COLO668 (cell line): Measurements from ENCODE around the gene CDH5.
"Not testable (repeated sequence)": the region's sequence is repeated elsewhere in the genome, so short reads cannot be mapped to it uniquely, and the experiment has no call there.

Source experiments
- DNase-seq: peaks from one replicate; lab custom pipeline; 2025; ENCODE audit not compliant: unreplicated experiment; lab: John Stamatoyannopoulos, UW

The CDH5 gene

DNA sequence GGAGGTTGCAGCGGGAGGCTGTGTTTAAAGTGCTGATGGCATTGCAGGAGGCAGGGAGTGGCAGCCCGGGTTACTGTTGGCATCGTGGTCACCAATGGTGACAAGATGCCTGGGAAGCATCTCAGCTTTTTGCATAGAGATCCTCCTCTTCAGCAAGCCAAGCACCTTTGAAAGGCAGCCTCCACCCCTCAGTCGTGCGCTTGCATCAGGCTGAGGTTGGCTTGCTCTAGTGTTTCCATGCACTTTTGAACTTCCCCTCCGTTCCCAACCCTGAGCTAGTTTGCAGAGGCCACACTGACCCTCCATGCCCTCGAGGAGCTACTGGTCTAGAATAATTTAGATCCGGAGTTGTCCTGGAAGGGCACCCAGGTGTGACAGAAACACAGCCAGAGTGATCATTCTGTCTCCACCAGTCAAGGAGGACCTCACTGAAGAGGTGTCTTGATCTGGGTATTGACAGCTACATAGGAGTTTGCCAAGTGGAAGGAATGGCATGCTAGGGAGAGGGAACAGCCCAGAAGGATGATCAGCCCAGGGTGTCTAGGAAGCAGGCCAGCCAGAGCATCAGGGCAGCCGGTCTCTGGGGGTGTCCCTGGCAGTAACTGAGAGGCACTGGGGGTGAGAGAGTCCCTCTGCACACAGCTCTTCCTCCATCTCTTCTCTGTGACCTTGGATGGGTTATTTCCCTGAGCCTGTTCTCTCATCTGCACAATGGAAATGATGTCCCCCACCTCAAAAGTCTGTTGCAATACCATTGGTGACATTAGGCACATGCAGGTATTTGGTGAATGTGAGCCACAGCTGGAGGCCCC is 68.3 kb downstream of the CDH5 start:
- DNase-seq: no peak

DNA sequence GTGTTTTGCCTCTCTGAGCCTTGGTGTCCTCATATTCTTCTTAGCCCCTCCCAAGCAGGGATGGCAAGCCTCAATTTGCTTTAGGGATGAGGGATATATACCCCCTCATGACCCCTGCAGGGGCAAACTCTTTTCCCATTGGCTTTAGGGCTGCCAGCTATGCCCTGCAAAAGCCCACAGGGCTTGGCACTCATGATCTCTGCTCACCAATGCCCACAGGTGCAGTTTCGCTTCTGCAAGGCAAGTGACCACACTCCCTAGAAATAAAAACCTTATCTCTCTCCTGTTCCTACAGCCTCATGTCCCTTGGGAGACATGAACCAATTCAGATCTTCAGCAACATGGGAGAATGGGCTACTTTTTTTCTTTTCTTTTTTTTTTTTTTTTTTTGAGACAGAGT is 69.4 kb downstream of the CDH5 start:
- no peak for DNase-seq

DNA sequence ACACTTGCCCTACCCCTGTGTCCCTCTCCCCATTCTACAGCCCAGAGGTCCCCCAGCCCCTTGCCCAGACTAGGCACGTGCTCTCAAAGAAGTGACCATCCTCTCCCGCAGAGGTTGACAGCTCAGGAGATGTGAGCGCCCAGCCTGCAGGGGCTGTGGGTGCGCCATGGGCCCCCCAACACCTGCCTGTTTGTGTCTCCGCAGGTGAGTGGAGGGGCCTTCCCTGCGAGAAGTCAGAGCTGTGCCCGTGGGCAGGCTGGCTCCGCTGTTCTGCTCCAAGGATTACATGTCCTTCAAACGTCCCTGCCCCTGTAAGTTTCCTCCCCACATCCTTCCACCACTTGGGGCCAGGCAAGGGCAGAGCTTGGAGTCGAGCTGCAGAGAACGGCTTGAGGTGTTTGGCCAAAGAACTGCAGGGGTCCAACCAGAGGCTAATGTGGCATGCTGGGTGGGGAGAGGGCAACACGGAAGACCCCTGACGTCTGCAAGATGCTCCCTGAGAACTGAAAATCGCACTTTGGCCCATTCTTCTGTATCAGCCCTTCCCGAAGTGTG is 71.0 kb downstream of the CDH5 start:
- no peak for DNase-seq

DNA sequence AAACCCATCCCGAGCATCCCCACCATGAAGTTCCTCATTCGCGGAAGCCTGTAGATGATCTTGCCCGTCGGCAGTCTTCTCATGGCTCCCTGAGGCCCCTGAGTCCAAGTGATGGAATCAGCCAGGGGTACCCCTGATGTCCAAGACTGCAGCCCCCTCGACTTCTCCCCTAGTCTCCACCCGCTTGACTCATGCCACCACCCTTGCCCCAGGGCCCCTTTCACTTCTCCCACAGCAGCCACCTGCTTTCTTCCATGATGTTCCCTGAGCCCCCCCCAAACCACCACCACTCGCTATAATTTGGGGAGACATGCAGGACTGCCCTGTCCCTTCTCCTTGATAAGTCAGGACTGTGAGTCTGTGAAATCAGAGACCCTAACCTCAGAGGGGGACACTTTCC is 72.0 kb downstream of the CDH5 start:
- no peak for DNase-seq

DNA sequence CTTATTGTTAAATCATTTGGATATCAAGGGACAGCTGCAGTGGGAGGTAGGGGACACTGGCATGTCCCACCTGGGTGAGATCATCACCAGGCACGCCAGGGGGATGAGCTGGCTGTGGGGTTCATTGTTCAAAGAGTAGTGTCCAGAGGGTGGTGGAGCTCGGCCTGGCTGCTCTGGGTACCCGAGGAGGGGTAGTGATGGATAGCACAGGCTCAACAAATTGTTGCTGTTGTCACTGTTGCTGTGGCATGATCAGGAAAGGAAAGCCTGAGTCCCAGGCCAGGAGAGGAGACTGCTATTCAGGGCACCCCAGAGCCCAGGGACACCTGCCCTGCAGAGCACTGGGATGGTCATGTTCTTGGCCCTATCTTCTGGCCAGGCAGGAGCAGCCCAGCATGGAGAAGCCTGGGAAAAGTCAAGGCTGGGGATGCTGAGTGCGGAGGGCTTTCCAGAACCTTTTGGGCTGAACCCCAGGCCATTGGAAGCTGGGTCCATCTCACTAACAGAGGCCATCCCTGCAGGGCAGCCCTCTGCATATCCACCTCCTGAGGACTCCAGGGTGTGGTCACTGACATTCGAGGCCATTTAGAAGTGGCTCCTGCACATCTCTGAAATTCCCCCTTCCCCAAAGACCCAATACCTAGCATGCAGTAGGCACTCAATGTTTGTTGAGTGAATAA is 72.7 kb downstream of the CDH5 start:
- no peak for DNase-seq

DNA sequence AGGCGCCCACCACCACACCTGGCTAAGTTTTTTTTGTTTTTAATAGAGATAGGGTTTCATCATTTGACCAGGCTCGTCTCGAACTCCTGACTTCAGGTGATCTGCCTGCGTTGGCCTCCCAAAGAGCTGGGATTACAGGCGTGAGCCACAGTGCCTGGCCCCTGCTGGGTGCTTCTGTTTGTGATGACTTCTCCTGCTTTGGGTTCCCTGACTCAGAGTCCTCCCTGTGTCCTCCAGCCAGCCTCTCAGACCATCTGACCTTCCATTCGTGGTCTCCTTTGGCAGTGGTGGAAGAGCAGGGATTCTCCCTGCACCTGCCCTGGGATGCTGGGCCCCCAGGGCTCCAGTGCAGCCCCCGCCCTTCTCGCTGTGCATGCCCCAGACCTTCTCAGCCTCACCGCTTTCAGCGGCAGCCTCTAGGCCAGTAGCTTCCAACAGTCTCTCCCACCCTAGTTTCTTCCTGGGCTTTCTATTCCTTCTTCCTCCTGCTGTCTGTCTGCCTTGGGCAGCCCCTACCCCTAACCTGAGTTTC is 73.8 kb downstream of the CDH5 start:
- DNase-seq: no peak

DNA sequence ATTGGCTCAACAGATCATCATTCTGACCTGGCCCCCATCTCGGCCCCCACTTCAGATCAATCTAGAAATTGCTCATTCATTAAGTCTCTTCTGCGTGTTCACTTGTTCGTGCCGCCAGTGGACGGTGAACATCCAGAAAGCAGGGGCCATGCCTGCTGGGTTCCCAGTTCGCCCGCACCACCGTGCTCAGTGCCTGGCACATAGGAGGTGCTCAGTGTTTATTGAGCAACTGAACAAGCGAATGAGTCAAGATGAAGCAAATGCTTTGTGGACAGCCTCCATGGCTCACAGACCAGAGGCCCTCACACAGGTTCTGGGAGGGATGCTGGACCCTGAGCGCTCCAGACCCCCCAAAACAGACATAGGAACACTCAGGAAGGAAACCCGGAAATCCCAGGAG is 74.5 kb downstream of the CDH5 start:
- DNase-seq: no peak

DNA sequence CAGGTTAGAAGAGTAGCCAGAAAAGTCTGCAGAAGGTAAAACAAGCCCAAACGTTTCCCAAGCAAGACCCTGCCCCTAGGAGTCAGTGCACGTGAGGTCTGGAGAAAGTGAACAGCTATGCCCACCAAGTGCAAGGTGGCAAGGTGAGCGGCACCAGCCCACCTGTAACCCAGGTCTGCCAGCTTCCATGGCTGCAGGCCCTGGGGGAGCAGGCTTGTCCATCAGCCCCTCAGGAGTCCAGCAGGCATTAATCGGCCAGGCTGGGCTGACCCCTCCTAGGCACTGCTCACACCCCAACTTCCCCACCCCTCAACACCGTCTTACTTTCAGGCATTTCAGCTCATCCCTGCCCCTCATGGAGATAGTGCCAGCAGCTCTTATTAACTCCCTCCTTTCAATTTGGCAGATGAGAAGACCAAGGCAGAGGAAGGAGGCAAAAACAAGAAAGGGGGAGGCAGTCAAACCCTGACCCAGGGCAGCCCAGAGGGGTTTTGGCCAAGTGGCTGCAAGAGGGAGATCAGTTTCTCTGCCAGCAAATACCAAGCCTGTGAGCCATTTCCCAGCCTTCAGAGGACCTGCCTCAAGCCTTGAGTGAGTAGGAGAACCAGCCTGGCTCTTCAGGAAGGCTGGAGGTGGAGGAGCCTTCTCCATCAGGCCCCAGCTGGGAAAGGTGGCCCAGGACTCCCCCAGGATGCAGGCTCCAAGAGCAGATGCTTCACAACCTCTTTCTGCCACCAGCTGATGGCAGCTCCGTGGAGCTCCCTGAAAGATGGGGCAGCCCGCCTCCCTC is 75.3 kb downstream of the CDH5 start:
- no peak for DNase-seq

DNA sequence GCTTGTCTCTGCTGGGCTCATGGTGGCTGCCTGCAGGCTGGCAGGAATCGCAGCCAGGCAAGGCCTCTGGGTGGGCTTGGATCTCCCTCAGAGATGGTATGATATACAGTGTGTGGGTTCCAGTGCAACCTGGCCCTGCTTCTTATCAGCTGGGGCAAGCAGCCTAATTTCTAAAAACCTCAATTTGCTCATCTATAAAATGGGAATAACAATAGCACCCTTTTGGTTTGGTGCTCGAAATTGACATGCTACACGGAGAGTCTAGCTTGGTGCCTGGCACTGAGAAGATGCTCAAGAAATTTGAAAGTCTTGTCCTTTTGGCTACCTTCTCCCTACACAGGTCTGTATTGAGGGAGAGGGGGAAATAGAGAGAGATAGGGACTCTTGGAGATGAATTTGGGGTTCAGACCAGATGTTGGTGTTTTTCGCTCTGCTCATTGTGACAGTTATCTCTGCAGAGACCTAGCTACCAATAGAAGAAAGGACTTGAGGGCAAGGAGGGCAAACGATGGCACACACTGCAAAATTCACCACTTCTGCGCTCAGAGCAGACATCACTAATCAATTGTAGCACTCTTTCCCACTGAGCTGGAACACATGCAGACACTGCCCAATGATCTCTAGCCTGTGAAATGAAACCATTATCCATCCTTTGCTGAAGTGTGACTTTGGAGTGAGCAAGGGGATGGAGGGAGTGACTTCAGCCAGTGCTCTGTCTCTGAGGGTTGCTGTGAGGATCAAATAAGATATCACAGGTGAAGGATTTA is 76.2 kb downstream of the CDH5 start:
- no peak for DNase-seq

DNA sequence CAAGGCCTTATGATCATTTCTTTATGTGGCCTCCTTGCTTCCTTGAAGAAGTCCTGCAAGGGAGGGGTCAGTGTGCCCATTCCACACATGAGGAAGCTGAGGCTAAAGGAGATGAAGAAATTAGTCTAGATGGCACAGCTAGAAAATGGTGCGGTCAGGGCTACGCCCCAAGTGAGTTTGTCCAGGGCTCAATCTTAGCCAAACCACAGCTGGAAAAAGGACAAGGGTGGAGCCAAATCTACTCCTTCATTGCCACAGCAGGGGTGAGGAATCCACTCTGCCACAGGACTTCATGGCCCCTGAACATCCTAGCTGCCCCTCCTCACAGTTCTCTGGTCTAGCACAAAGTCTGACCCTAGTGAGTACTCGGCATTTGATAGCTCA is 76.8 kb downstream of the CDH5 start:
- DNase-seq: no peak

DNA sequence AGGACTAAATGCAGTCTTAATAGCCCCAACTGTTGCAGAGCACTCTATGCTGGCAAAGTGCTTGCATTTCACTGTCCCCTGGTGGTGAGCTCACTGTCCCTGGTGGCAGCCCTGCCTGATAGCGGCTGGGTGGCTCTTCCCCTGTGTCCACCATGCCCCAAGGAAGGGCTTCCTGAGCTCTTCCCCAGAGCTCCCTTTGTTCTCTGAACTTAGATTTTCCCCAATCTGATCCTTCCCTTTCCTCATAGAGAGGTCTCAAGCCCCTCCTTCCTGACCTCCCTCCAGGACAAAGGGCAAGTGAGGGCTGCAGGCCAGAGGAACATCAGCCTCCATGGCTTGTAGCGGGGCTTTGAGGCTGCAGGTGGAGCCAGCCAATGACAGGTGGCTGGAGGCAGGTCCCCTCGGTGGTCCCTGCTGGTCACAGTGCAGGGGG is 77.6 kb downstream of the CDH5 start:
- no peak for DNase-seq

DNA sequence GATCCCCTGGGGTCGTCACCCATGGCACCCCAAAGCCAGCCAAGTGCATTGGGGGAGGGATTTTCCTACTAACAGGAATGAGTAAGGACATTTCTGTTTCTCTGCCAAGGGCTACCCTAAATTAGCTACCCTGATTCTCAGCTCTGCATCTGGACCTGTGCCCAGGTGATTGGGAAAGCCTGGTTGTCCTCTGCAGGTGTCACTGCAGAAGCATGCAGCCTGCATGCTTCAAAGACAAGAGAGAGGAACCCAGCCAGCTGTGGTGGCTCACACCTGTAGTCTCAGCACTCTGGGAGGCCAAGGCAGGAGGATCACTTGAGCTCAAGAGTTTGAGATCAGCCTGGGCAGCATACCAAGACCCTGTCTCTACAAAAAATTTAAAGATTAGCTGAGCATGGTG is 80.2 kb downstream of the CDH5 start:
- no peak for DNase-seq

DNA sequence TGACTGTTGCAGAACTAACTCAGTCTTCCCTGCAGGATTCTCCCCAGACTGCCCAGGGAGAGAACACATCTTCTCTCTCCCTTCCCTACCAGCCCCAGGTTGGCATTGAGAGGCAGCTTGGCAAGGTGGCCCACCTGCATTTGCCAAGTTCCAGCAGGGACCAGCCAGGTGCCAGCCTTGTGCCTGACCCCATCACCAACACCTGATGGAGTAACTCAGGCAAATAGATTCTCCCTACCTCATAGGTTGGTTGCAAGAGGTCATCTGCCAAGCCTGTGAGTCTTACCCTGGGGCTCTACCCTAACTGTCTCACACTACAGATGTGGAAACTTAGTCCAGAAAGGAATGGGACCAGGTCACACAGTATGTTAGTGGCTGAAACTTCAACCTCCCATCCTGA is 81.0 kb downstream of the CDH5 start:
- DNase-seq: no peak

DNA sequence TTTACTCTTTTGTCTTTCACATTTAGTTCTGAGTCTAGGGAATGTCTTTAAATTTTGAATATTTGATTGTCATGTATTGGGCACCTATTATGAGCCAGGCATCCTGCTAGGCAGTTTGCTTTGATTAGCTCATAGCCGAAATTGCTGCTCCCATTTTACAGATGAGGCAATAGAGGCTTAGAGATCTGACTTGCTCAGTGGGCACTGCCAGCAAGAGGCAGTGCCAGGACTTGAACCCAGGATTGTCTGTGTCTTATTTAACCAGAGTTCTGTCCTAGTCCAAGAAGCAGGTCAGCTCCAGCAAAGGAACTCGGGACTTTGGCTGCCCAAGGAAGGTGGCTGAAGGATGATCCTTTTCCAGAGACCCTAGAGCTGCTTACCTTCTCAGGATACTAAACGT is 85.1 kb downstream of the CDH5 start:
- DNase-seq: no peak

DNA sequence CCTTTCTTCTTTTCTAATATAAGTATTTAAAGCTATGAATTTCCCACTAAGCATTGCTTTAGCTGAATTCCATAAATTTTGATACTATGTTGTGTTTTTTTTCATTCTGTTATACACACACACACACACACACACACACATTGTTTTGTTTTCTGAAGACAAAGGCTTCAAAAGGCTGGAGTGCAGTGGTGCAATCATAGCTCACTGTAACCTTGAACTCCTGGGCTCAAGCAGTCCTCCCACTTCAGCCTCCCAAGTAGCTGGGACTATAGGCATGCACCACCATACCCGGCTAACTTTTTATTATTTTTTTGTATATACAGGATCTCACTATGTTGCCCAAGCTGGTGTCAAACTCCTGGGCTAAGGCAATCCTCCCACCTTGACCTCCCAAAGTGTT is 86.7 kb downstream of the CDH5 start:
- not testable (repeated sequence) for DNase-seq
